Subcutaneous abdominal adipose tissue (tissue), 5 donors: Measurements from ENCODE around the gene OBSCN.

Experiments used
- H3K27ac ChIP-seq: one replicate; pipeline ENCODE4 v1.7.0; 2013; ENCODE audit warnings: low read depth, mild to moderate bottlenecking, inconsistent platforms, low read length, moderate library complexity
- H3K27me3 ChIP-seq, 5 donors: one replicate each; pipeline ENCODE4 v1.7.0; 2013; ENCODE audit warnings: low read length in 5 of 5, inconsistent platforms in 1 of 5; ENCODE audit not compliant: control insufficient read depth in 5 of 5, insufficient read depth in 4 of 5
- H3K36me3 ChIP-seq, 5 donors: one replicate each; pipeline ENCODE4 v1.7.0; 2013; ENCODE audit warnings: low read length in 5 of 5; ENCODE audit not compliant: control insufficient read depth in 5 of 5, insufficient read depth in 5 of 5
- H3K4me1 ChIP-seq, 5 donors: one replicate each; pipeline ENCODE4 v1.7.0; 2013; ENCODE audit warnings: low read length in 5 of 5, mild to moderate bottlenecking in 3 of 5, moderate library complexity in 1 of 5; ENCODE audit not compliant: control insufficient read depth in 5 of 5, insufficient read depth in 5 of 5
- H3K4me3 ChIP-seq, 5 donors: one replicate each; pipeline ENCODE4 v1.7.0; 2013; ENCODE audit warnings: low read length in 5 of 5, low read depth in 1 of 5
- H3K9ac ChIP-seq, 5 donors: one replicate each; pipeline ENCODE4 v1.7.0; 2013; ENCODE audit warnings: low read length in 5 of 5, mild to moderate bottlenecking in 4 of 5, moderate library complexity in 3 of 5
- H3K9me3 ChIP-seq, 5 donors: one replicate each; pipeline ENCODE4 v1.7.0; 2013; ENCODE audit warnings: low read length in 5 of 5; ENCODE audit not compliant: control insufficient read depth in 5 of 5
- donor health status: healthy.
- donor health status: healthy.
- donor health status: healthy.
- donor health status: healthy.
- donor health status: healthy.

The OBSCN gene

GRCh38 chr1:228163776-228164519 lies 43.9 kb upstream of the OBSCN start:
- no peak overlapping the region for H3K9ac ChIP-seq
- H3K27ac ChIP-seq = peak overlapping the region; percentile 60
- peaks cover 14 to 28% (median 20%) of the 10 kb centered on the region in 5 donors for H3K27me3 ChIP-seq
- no peak overlapping the region for H3K4me3 ChIP-seq
- H3K36me3 ChIP-seq = peaks cover 0 to 7% (median 0%) of the 10 kb centered on the region in 5 donors
- no peaks in the 10 kb centered on the region for H3K9me3 ChIP-seq
- peaks cover 1 to 50% (median 36%) of the 10 kb centered on the region in 5 donors for H3K4me1 ChIP-seq

- peaks cover 1 to 50% (median 36%) of the 10 kb centered on the region in 5 donors for H3K4me1 ChIP-seq
- peak overlapping the region; percentile 34 to 83 (median 68) for H3K9ac ChIP-seq
- H3K27ac ChIP-seq = peak overlapping the region; percentile 62
- no peaks in the 10 kb centered on the region for H3K9me3 ChIP-seq
- H3K27me3 ChIP-seq = peaks cover 10 to 21% (median 15%) of the 10 kb centered on the region in 5 donors
- peak overlapping the region; percentile 61 to 85 (median 82) for H3K4me3 ChIP-seq
- H3K36me3 ChIP-seq = peaks cover 0 to 7% (median 2%) of the 10 kb centered on the region in 5 donors
Observed at GRCh38 chr1:228164561-228165371, 43.1 kb upstream of the OBSCN start.

- Histone ChIP-seq H3K36me3 (peaks cover 0 to 7% (median 2%) of the 10 kb centered on the region in 5 donors), H3K9me3 (no peaks in the 10 kb centered on the region), H3K4me1 (peaks cover 1 to 50% (median 36%) of the 10 kb centered on the region in 5 donors)
Observed at GRCh38 chr1:228165372-228166169, 42.3 kb upstream of the OBSCN start, which contains the start of gene IBA57. IBA57 (plus strand) TSS chr1:228165804; CDS start chr1:228165817, 13 bp downstream.

GRCh38 chr1:228166170-228166936 lies 41.5 kb upstream of the OBSCN start:
- Histone ChIP-seq H3K36me3 (peaks cover 0 to 7% (median 2%) of the 10 kb centered on the region in 5 donors), H3K27ac (peak overlapping the region; percentile 84), H3K9me3 (no peaks in the 10 kb centered on the region), H3K4me3 (peak overlapping the region; percentile 58 to 82 (median 64)), H3K4me1 (peaks cover 1 to 48% (median 36%) of the 10 kb centered on the region in 5 donors), H3K27me3 (peaks cover 10 to 20% (median 15%) of the 10 kb centered on the region in 5 donors), H3K9ac (peak overlapping the region; percentile 44 to 80 (median 59))

More at GRCh38 chr1:228165372-228166169, 42.3 kb upstream of the OBSCN start, which contains the start of gene IBA57:
- Histone ChIP-seq H3K9ac (peak within 1 kb of the TSS; percentile 59 to 91 (median 82)), H3K27me3 (peaks cover 10 to 21% (median 15%) of the 10 kb centered on the region in 5 donors), H3K4me3 (peak within 1 kb of the TSS; percentile 61 to 85 (median 82)), H3K27ac (peak within 1 kb of the TSS; percentile 84)

- peaks cover 0 to 7% (median 2%) of the 10 kb centered on the region in 5 donors for H3K36me3 ChIP-seq
- peaks cover 0 to 25% (median 18%) of the 10 kb centered on the region in 5 donors for H3K4me1 ChIP-seq
- H3K9ac ChIP-seq = no peak overlapping the region
- no peaks in the 10 kb centered on the region for H3K27me3 ChIP-seq
- no peak overlapping the region for H3K27ac ChIP-seq
- no peaks in the 10 kb centered on the region for H3K9me3 ChIP-seq
- H3K4me3 ChIP-seq = no peak overlapping the region
Observed at GRCh38 chr1:228168563-228169270, 39.1 kb upstream of the OBSCN start.

GRCh38 chr1:228169345-228169744 lies 38.5 kb upstream of the OBSCN start:
- H3K9me3 ChIP-seq = no peaks in the 10 kb centered on the region
- H3K27ac ChIP-seq = no peak overlapping the region
- H3K9ac ChIP-seq = no peak overlapping the region
- peaks cover 0 to 19% (median 18%) of the 10 kb centered on the region in 5 donors for H3K4me1 ChIP-seq
- no peaks in the 10 kb centered on the region for H3K27me3 ChIP-seq
- H3K36me3 ChIP-seq = peaks cover 0 to 7% (median 2%) of the 10 kb centered on the region in 5 donors
- no peak overlapping the region for H3K4me3 ChIP-seq

GRCh38 chr1:228170666-228171065 lies 37.2 kb upstream of the OBSCN start:
- Histone ChIP-seq H3K36me3 (peaks cover 0 to 20% (median 11%) of the 10 kb centered on the region in 5 donors), H3K9ac (no peak overlapping the region), H3K4me3 (no peak overlapping the region), H3K4me1 (peaks cover 0 to 12% (median 9%) of the 10 kb centered on the region in 5 donors), H3K27me3 (no peaks in the 10 kb centered on the region), H3K27ac (no peak overlapping the region), H3K9me3 (no peaks in the 10 kb centered on the region)

GRCh38 chr1:228171221-228171891 lies 36.5 kb upstream of the OBSCN start:
- Histone ChIP-seq H3K9me3 (no peaks in the 10 kb centered on the region), H3K4me1 (peaks cover 0 to 10% (median 7%) of the 10 kb centered on the region in 5 donors), H3K9ac (no peak overlapping the region), H3K36me3 (peaks cover 0 to 26% (median 17%) of the 10 kb centered on the region in 5 donors), H3K27me3 (no peaks in the 10 kb centered on the region), H3K4me3 (no peak overlapping the region), H3K27ac (no peak overlapping the region)
